Memory B cell (primary cell): ENCODE data around the gene ESCO1.
A peak's percentile ranks its signal among the peaks of the same experiment; 100 is the strongest.
"Not testable (repeated sequence)": the region's sequence is repeated elsewhere in the genome, so short reads cannot be mapped to it uniquely, and the experiment has no call there.

ENCODE experiments used
- ATAC-seq: fragments of 150-1000 bp; cut with Tn5 transposase; 2 replicates; pipeline ENCODE4 v1.10.0; 2021; ENCODE audit warnings: low read depth, mild to moderate bottlenecking, moderate library complexity
- DNase-seq, 2 donors: peaks; one replicate each; pipeline ENCODE4 v3.0.0; 2022; ENCODE audit warnings: low spot score in 2 of 2
- H3K27ac Mint-ChIP-seq: one replicate; pipeline ENCODE4 v1.8.0; 2022; ENCODE audit warnings: mild to moderate bottlenecking, moderate library complexity, mixed read lengths
- H3K27me3 Mint-ChIP-seq: one replicate; pipeline ENCODE4 v1.8.0; 2022; ENCODE audit warnings: mixed read lengths
- H3K36me3 Mint-ChIP-seq: one replicate; pipeline ENCODE4 v1.8.0; 2022; ENCODE audit warnings: mild to moderate bottlenecking, mixed read lengths
- H3K4me1 Mint-ChIP-seq: one replicate; pipeline ENCODE4 v1.8.0; 2022; ENCODE audit warnings: mixed read lengths
- H3K4me3 Mint-ChIP-seq: one replicate; pipeline ENCODE4 v1.8.0; 2022; ENCODE audit warnings: mild to moderate bottlenecking, moderate library complexity, mixed read lengths
- H3K9me3 Mint-ChIP-seq: one replicate; pipeline ENCODE4 v1.8.0; 2022; ENCODE audit warnings: mixed read lengths

The ESCO1 gene

GRCh38 chr18:21604671-21605070 is 4.2 kb upstream of the ESCO1 start:
- H3K4me3 Mint-ChIP-seq: no peak overlapping the region
- ATAC-seq (no peak), DNase-seq (no peak)
- peaks cover 9% of the 10 kb centered on the region for H3K4me1 Mint-ChIP-seq
- no peaks in the 10 kb centered on the region for H3K27me3 Mint-ChIP-seq
- H3K9me3 Mint-ChIP-seq: no peaks in the 10 kb centered on the region
- H3K36me3 Mint-ChIP-seq: no peaks in the 10 kb centered on the region
- H3K27ac Mint-ChIP-seq: peak overlapping the region; percentile 45

GRCh38 chr18:21602299-21602587 is 1.7 kb upstream of the ESCO1 start:
- ATAC-seq: peak; percentile 37
- Mint-ChIP-seq H3K9me3 (no peaks in the 10 kb centered on the region), H3K4me1 (peaks cover 20% of the 10 kb centered on the region), H3K27me3 (no peaks in the 10 kb centered on the region), H3K36me3 (no peaks in the 10 kb centered on the region), H3K27ac (peak overlapping the region; percentile 99), H3K4me3 (peak overlapping the region; percentile 78)
- DNase-seq: peak; percentile 39 to 63

- H3K4me3 Mint-ChIP-seq: peak overlapping the region; percentile 96
- peaks cover 27% of the 10 kb centered on the region for H3K4me1 Mint-ChIP-seq
- DNase-seq: peak in 1 of 2 donors; percentile 61
- peak; percentile 51 for ATAC-seq
- H3K36me3 Mint-ChIP-seq: no peaks in the 10 kb centered on the region
- peak overlapping the region; percentile 99 for H3K27ac Mint-ChIP-seq
- H3K9me3 Mint-ChIP-seq: no peaks in the 10 kb centered on the region
- H3K27me3 Mint-ChIP-seq: no peaks in the 10 kb centered on the region
Measured at GRCh38 chr18:21599585-21600525, 649 bp downstream of the ESCO1 start.

- H3K27ac Mint-ChIP-seq: peak overlapping the region; percentile 99
- ATAC-seq (no peak), DNase-seq (no peak)
- no peaks in the 10 kb centered on the region for H3K27me3 Mint-ChIP-seq
- no peaks in the 10 kb centered on the region for H3K36me3 Mint-ChIP-seq
- H3K4me3 Mint-ChIP-seq: peak overlapping the region; percentile 96
- H3K9me3 Mint-ChIP-seq: no peaks in the 10 kb centered on the region
- H3K4me1 Mint-ChIP-seq: peaks cover 27% of the 10 kb centered on the region
Measured at GRCh38 chr18:21598726-21599584, 1.5 kb downstream of the ESCO1 start.

- no peaks in the 10 kb centered on the region for H3K36me3 Mint-ChIP-seq
- no peaks in the 10 kb centered on the region for H3K27me3 Mint-ChIP-seq
- peaks cover 30% of the 10 kb centered on the region for H3K4me1 Mint-ChIP-seq
- DNase-seq (no peak), ATAC-seq (no peak)
- no peak overlapping the region for H3K27ac Mint-ChIP-seq
- H3K4me3 Mint-ChIP-seq: no peak overlapping the region
- no peaks in the 10 kb centered on the region for H3K9me3 Mint-ChIP-seq
Measured at GRCh38 chr18:21597620-21598019, 2.9 kb downstream of the ESCO1 start.

- DNase-seq (no peak), ATAC-seq (peak; percentile 55)
- Mint-ChIP-seq H3K9me3 (no peaks in the 10 kb centered on the region), H3K27ac (peak overlapping the region; percentile 17), H3K36me3 (peaks cover 7% of the 10 kb centered on the region), H3K27me3 (no peaks in the 10 kb centered on the region), H3K4me3 (no peak overlapping the region), H3K4me1 (peaks cover 25% of the 10 kb centered on the region)
Measured at GRCh38 chr18:21593540-21594257, 6.8 kb downstream of the ESCO1 start.

- DNase-seq, H3K4me3 Mint-ChIP-seq, H3K36me3 Mint-ChIP-seq, H3K27ac Mint-ChIP-seq, H3K27me3 Mint-ChIP-seq, H3K9me3 Mint-ChIP-seq, ATAC-seq: not testable (repeated sequence)
- H3K4me1 Mint-ChIP-seq: peaks cover 20% of the 10 kb centered on the region
Measured at GRCh38 chr18:21592361-21592760, 8.1 kb downstream of the ESCO1 start.

- Mint-ChIP-seq H3K27me3 (no peaks in the 10 kb centered on the region), H3K9me3 (no peaks in the 10 kb centered on the region), H3K4me1 (peaks cover 8% of the 10 kb centered on the region), H3K4me3 (no peak overlapping the region), H3K27ac (no peak overlapping the region), H3K36me3 (peaks cover 11% of the 10 kb centered on the region)
- no peak for ATAC-seq
- no peak for DNase-seq
Measured at GRCh38 chr18:21584391-21584790, 16.1 kb downstream of the ESCO1 start.

- Mint-ChIP-seq H3K9me3 (no peaks in the 10 kb centered on the region), H3K27me3 (no peaks in the 10 kb centered on the region), H3K4me1 (no peaks in the 10 kb centered on the region), H3K27ac (no peak overlapping the region), H3K36me3 (peaks cover 30% of the 10 kb centered on the region), H3K4me3 (no peak overlapping the region)
- ATAC-seq (no peak), DNase-seq (no peak)
Measured at GRCh38 chr18:21575656-21576055, 24.8 kb downstream of the ESCO1 start.

- no peak for DNase-seq
- Mint-ChIP-seq H3K27me3 (no peaks in the 10 kb centered on the region), H3K4me1 (no peaks in the 10 kb centered on the region), H3K27ac (no peak overlapping the region), H3K4me3 (no peak overlapping the region), H3K36me3 (peaks cover 32% of the 10 kb centered on the region), H3K9me3 (no peaks in the 10 kb centered on the region)
- ATAC-seq: no peak
Measured at GRCh38 chr18:21571772-21572171, 28.7 kb downstream of the ESCO1 start.

- Mint-ChIP-seq H3K27me3 (no peaks in the 10 kb centered on the region), H3K36me3 (peaks cover 24% of the 10 kb centered on the region), H3K4me3 (no peak overlapping the region), H3K27ac (peak overlapping the region; percentile 20), H3K4me1 (peaks cover 5% of the 10 kb centered on the region), H3K9me3 (no peaks in the 10 kb centered on the region)
- ATAC-seq (no peak), DNase-seq (no peak)
Measured at GRCh38 chr18:21559195-21559594, 41.3 kb downstream of the ESCO1 start.

GRCh38 chr18:21557607-21558253 is 42.8 kb downstream of the ESCO1 start:
- peaks cover 25% of the 10 kb centered on the region for H3K36me3 Mint-ChIP-seq
- peaks cover 5% of the 10 kb centered on the region for H3K4me1 Mint-ChIP-seq
- peak overlapping the region; percentile 35 for H3K27ac Mint-ChIP-seq
- no peak overlapping the region for H3K4me3 Mint-ChIP-seq
- no peaks in the 10 kb centered on the region for H3K9me3 Mint-ChIP-seq
- no peaks in the 10 kb centered on the region for H3K27me3 Mint-ChIP-seq
- DNase-seq (no peak), ATAC-seq (no peak)

GRCh38 chr18:21550510-21550970 is 50.0 kb downstream of the ESCO1 start:
- Mint-ChIP-seq H3K36me3 (peaks cover 34% of the 10 kb centered on the region), H3K4me3 (no peak overlapping the region), H3K4me1 (peaks cover 2% of the 10 kb centered on the region), H3K27me3 (no peaks in the 10 kb centered on the region), H3K27ac (no peak overlapping the region), H3K9me3 (no peaks in the 10 kb centered on the region)
- DNase-seq: no peak
- no peak for ATAC-seq
